Endodermal cell (in vitro differentiated cells): ENCODE measurements around the gene TAS2R1. TPM values are rescaled to one million over a fixed set of nuclear protein-coding genes. Genes with fewer than 3 reads are reported as not detected.

Experiments
- DNase-seq: peaks from one replicate; pipeline ENCODE4 v3.0.0-alpha.2; 2017
- H3K27ac ChIP-seq: 2 replicates; pipeline ENCODE4 v1.5.1; 2013; ENCODE audit warnings: mild to moderate bottlenecking, low read depth, low read length, moderate library complexity
- H3K27me3 ChIP-seq: 2 replicates; pipeline ENCODE4 v1.6.1; 2013; ENCODE audit warnings: mild to moderate bottlenecking, low read length, moderate library complexity; ENCODE audit not compliant: insufficient read depth, control insufficient read depth, poor library complexity, severe bottlenecking
- H3K36me3 ChIP-seq: 2 replicates; pipeline ENCODE4 v1.7.0; 2013; ENCODE audit warnings: mild to moderate bottlenecking, low read length, moderate library complexity; ENCODE audit not compliant: control insufficient read depth, insufficient read depth
- H3K4me1 ChIP-seq: one replicate; pipeline ENCODE4 v1.7.0; 2013; ENCODE audit warnings: low read length; ENCODE audit not compliant: control insufficient read depth, insufficient read depth
- H3K4me3 ChIP-seq: 2 replicates; pipeline ENCODE4 v1.5.1; 2013; ENCODE audit warnings: mild to moderate bottlenecking, low read length, moderate library complexity
- H3K9ac ChIP-seq: 2 replicates; pipeline ENCODE4 v1.6.1; 2013; ENCODE audit warnings: mild to moderate bottlenecking, low read length, moderate library complexity; ENCODE audit not compliant: poor library complexity, severe bottlenecking; ENCODE audit errors: extremely low read depth
- H3K9me3 ChIP-seq: 2 replicates; pipeline ENCODE4 v1.6.1; 2013; ENCODE audit warnings: mild to moderate bottlenecking, low read length, moderate library complexity; ENCODE audit not compliant: control insufficient read depth
- H3K27ac Mint-ChIP-seq: 2 replicates; pipeline ENCODE4 v1.8.0; 2020; ENCODE audit warnings: mixed read lengths
- H3K27me3 Mint-ChIP-seq: 2 replicates; pipeline ENCODE4 v1.8.0; 2021; ENCODE audit warnings: mild to moderate bottlenecking, mixed read lengths; ENCODE audit not compliant: insufficient read depth
- H3K36me3 Mint-ChIP-seq: 2 replicates; pipeline ENCODE4 v1.8.0; 2020; ENCODE audit warnings: low read depth, mixed read lengths
- H3K4me1 Mint-ChIP-seq: 2 replicates; pipeline ENCODE4 v1.8.0; 2020; ENCODE audit warnings: mixed read lengths
- H3K4me3 Mint-ChIP-seq: 2 replicates; pipeline ENCODE4 v1.8.0; 2020; ENCODE audit warnings: mild to moderate bottlenecking, moderate library complexity, mixed read lengths
- H3K9me3 Mint-ChIP-seq: 2 replicates; pipeline ENCODE4 v1.8.0; 2020; ENCODE audit warnings: mild to moderate bottlenecking, mixed read lengths
- CTCF ChIP-seq: fragments of 200-600 bp; sonication (generic); conservative IDR thresholded peaks from 2 replicates; pipeline ENCODE4 v1.5.0; 2021; ENCODE audit warnings: antibody characterized with exemption, mild to moderate bottlenecking
- WGBS, 2 experiments: methylation state at CpG; one replicate each; pipeline versions ENCODE4 v1.1.5 to v1.1.7; 2013; ENCODE audit warnings: missing lambda C conversion rate in 2 of 2, mixed read lengths in 1 of 2; ENCODE audit not compliant: insufficient coverage in 1 of 2, insufficient read length in 1 of 2; 5-methylcytosine and 5-hydroxymethylcytosine counted together
- total RNA-seq, 2 donors: library from RNA; stranded (reverse); fragmentation: NEBNext Ultra II Directional in 1 of 2; extraction: Animal tissue kit (Norgen Biotek cat#: 25700) in 1 of 2; gene quantifications; 2 replicates in 1 of 2; 3 replicates in 1 of 2; pipeline ENCODE4 v1.2.1, GENCODE V29; 2021

The TAS2R1 gene
- total RNA-seq, 2 donors from 2014 or later = 0.24 TPM; not detected in 1

- no peaks in the 10 kb centered on the region for H3K4me1 ChIP-seq
- TF ChIP-seq CTCF = no peak
These were observed 5.8 kb downstream of the TAS2R1 start for GRCh38 chr5:9624196-9624947.

GRCh38 chr5:9623661-9624060 lies 6.5 kb downstream of the TAS2R1 start:
- no peak for DNase-seq
- H3K4me3 Mint-ChIP-seq = no peak overlapping the region
- H3K27me3 Mint-ChIP-seq = no peaks in the 10 kb centered on the region
- Histone ChIP-seq H3K36me3 (no peaks in the 10 kb centered on the region), H3K9ac (no peak overlapping the region), H3K9me3 (no peaks in the 10 kb centered on the region), H3K4me1 (no peaks in the 10 kb centered on the region), H3K4me3 (no peak overlapping the region), H3K27ac (no peak overlapping the region), H3K27me3 (no peaks in the 10 kb centered on the region)
- H3K27ac Mint-ChIP-seq = no peak overlapping the region
- WGBS, 2 experiments = 88 to 93% methylated on average over 3 to 4 of the region's 4 CpGs
- H3K36me3 Mint-ChIP-seq = no peaks in the 10 kb centered on the region
- H3K9me3 Mint-ChIP-seq = no peaks in the 10 kb centered on the region
- peaks cover 12% of the 10 kb centered on the region for H3K4me1 Mint-ChIP-seq
- TF ChIP-seq CTCF = no peak

More at GRCh38 chr5:9624196-9624947, 5.8 kb downstream of the TAS2R1 start:
- no peak overlapping the region for H3K9ac ChIP-seq
- no peaks in the 10 kb centered on the region for H3K9me3 Mint-ChIP-seq
- WGBS, 2 experiments = 88 to 90% methylated on average over 3 to 5 of the region's 5 CpGs
- no peak overlapping the region for H3K4me3 Mint-ChIP-seq
- H3K27ac ChIP-seq = no peak overlapping the region
- no peaks in the 10 kb centered on the region for H3K9me3 ChIP-seq
- no peaks in the 10 kb centered on the region for H3K36me3 Mint-ChIP-seq
- H3K4me3 ChIP-seq = no peak overlapping the region
- no peaks in the 10 kb centered on the region for H3K27me3 Mint-ChIP-seq
- peaks cover 12% of the 10 kb centered on the region for H3K4me1 Mint-ChIP-seq
- H3K27ac Mint-ChIP-seq = no peak overlapping the region
- no peaks in the 10 kb centered on the region for H3K36me3 ChIP-seq
- H3K27me3 ChIP-seq = no peaks in the 10 kb centered on the region
- DNase-seq = no peak

GRCh38 chr5:9622971-9623421 lies 7.2 kb downstream of the TAS2R1 start:
- H3K4me3 ChIP-seq = no peak overlapping the region
- H3K9me3 Mint-ChIP-seq = no peaks in the 10 kb centered on the region
- peaks cover 12% of the 10 kb centered on the region for H3K4me1 Mint-ChIP-seq
- H3K9ac ChIP-seq = no peak overlapping the region
- no peaks in the 10 kb centered on the region for H3K4me1 ChIP-seq
- H3K9me3 ChIP-seq = no peaks in the 10 kb centered on the region
- no peaks in the 10 kb centered on the region for H3K36me3 Mint-ChIP-seq
- H3K4me3 Mint-ChIP-seq = no peak overlapping the region
- no peak for DNase-seq
- H3K27ac Mint-ChIP-seq = no peak overlapping the region
- 82 to 89% methylated on average over 4 to 5 of the region's 5 CpGs for WGBS, 2 experiments
- H3K27ac ChIP-seq = no peak overlapping the region
- TF ChIP-seq CTCF = no peak
- no peaks in the 10 kb centered on the region for H3K27me3 ChIP-seq
- no peaks in the 10 kb centered on the region for H3K36me3 ChIP-seq
- no peaks in the 10 kb centered on the region for H3K27me3 Mint-ChIP-seq
